Measurements from ENCODE around the gene TRAPPC3.

DNA sequence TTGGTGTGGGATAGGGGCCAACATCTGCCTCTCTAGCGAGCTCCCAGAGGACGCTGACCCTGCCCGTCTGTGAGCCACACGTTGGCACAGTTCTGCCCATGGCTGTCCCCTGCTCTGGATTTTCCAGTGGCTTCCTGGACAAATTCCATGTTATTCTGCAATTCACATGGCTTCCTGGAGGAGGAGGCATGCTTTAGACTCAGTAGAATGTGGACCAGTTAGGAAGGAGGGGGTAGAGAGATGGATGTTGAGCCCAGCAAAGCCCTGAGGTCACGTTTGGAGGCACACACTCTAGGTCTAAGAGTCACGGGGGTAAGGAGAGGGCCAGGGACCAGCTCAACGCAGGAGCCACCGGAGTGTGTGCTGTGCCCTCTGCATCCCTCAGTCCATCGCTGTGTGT lies 36.5 kb downstream of the TRAPPC3 start:
- TF ChIP-seq GATA2 (IDR thresholded peaks at IDR 0.05; ENCODE audit: low read depth, low read length) (no peak), GATA3 (IDR thresholded peaks at IDR 0.05; ENCODE audit: low read depth, low read length) (no peak)
